HEK293T (cell line): ENCODE measurements around the gene TBC1D19.

Source experiments
- ARNT ChIP-seq: fragments of 450-650 bp; IDR thresholded peaks from 2 replicates; pipeline ENCODE4 v1.6.1; 2017; ENCODE audit warnings: mild to moderate bottlenecking
- BHLHE40 ChIP-seq: fragments of 450-650 bp; IDR thresholded peaks from 2 replicates; pipeline ENCODE4 v1.6.1; 2016; ENCODE audit warnings: mild to moderate bottlenecking, moderate library complexity, borderline replicate concordance
- ELF4 ChIP-seq: fragments of 450-650 bp; IDR thresholded peaks from 2 replicates; pipeline ENCODE4 v1.6.1; 2017; ENCODE audit warnings: antibody characterized with exemption
- FOXA1 ChIP-seq: fragments of 450-650 bp; IDR thresholded peaks from 2 replicates; pipeline ENCODE4 v1.6.1; 2016; ENCODE audit warnings: mild to moderate bottlenecking
- FOXK2 ChIP-seq: fragments of 450-650 bp; IDR thresholded peaks from 2 replicates; pipeline ENCODE4 v1.6.1; 2016; ENCODE audit warnings: mild to moderate bottlenecking
- FOXM1 ChIP-seq: fragments of 450-650 bp; IDR thresholded peaks from 2 replicates; pipeline ENCODE4 v1.6.1; 2017; ENCODE audit warnings: mild to moderate bottlenecking, borderline replicate concordance
- HDGF ChIP-seq: fragments of 450-650 bp; IDR thresholded peaks from 2 replicates; pipeline ENCODE4 v1.6.1; 2017; ENCODE audit warnings: antibody characterized with exemption, borderline replicate concordance
- L3MBTL2 ChIP-seq: fragments of 450-650 bp; conservative IDR thresholded peaks from 2 replicates; pipeline ENCODE4 v1.6.1; 2016; ENCODE audit warnings: mild to moderate bottlenecking
- LEF1 ChIP-seq: fragments of 450-650 bp; IDR thresholded peaks from 2 replicates; pipeline ENCODE4 v1.6.1; 2017; ENCODE audit warnings: mild to moderate bottlenecking, borderline replicate concordance
- NFRKB ChIP-seq: fragments of 450-650 bp; IDR thresholded peaks from 2 replicates; pipeline ENCODE4 v1.6.1; 2016; ENCODE audit warnings: mild to moderate bottlenecking, moderate library complexity
- SP1 ChIP-seq: fragments of 450-650 bp; IDR thresholded peaks from 2 replicates; pipeline ENCODE4 v1.6.1; 2017
- SUZ12 ChIP-seq: fragments of 450-650 bp; IDR thresholded peaks from 2 replicates; pipeline ENCODE4 v1.6.1; 2016; ENCODE audit warnings: mild to moderate bottlenecking
- TARDBP ChIP-seq: fragments of 450-650 bp; IDR thresholded peaks from 2 replicates; pipeline ENCODE4 v1.6.1; 2016
- ZNF384 ChIP-seq: fragments of 450-650 bp; IDR thresholded peaks from 2 replicates; pipeline ENCODE4 v1.6.1; 2016

GRCh38 chr4:26792639-26793038 lies 208.8 kb downstream of the TBC1D19 start:
- no peak for TF ChIP-seq HDGF
- no peak for TF ChIP-seq FOXK2
- no peak for TF ChIP-seq ELF4
- no peak for TF ChIP-seq SP1
- TF ChIP-seq LEF1: no peak
- TF ChIP-seq FOXM1: no peak
- TF ChIP-seq ARNT: no peak
- TF ChIP-seq TARDBP: no peak
- TF ChIP-seq SUZ12: no peak
- no peak for TF ChIP-seq BHLHE40
- TF ChIP-seq FOXA1: no peak
- no peak for TF ChIP-seq NFRKB
- TF ChIP-seq L3MBTL2: no peak
- TF ChIP-seq ZNF384: no peak
